ENCODE results near the gene GNAO1.

GNAO1 gene

GRCh38 chr16:56241596-56241995, 50.3 kb downstream of the GNAO1 start:
- no peak for DNase-seq (ENCODE audit: low read depth)

GRCh38 chr16:56242740-56243139, 51.5 kb downstream of the GNAO1 start:
- DNase-seq (ENCODE audit: low read depth): no peak

- no peak for DNase-seq (ENCODE audit: low read depth)
Measured at GRCh38 chr16:56244612-56245011, 53.3 kb downstream of the GNAO1 start.

GRCh38 chr16:56245197-56245596, 53.9 kb downstream of the GNAO1 start:
- DNase-seq (ENCODE audit: low read depth): no peak

- DNase-seq (ENCODE audit: low read depth): no peak
Measured at GRCh38 chr16:56246051-56246817, 54.9 kb downstream of the GNAO1 start.

- DNase-seq (ENCODE audit: low read depth): no peak
Measured at GRCh38 chr16:56247018-56247417, 55.7 kb downstream of the GNAO1 start.

GRCh38 chr16:56247808-56248207, 56.5 kb downstream of the GNAO1 start:
- DNase-seq (ENCODE audit: low read depth): no peak

GRCh38 chr16:56252835-56253234, 61.5 kb downstream of the GNAO1 start:
- no peak for DNase-seq (ENCODE audit: low read depth)

GRCh38 chr16:56255904-56256303, 64.6 kb downstream of the GNAO1 start:
- no peak for DNase-seq (ENCODE audit: low read depth)

GRCh38 chr16:56257239-56257638, 66.0 kb downstream of the GNAO1 start:
- no peak for DNase-seq (ENCODE audit: low read depth)

GRCh38 chr16:56257666-56258342, 66.5 kb downstream of the GNAO1 start:
- DNase-seq (ENCODE audit: low read depth): no peak

GRCh38 chr16:56258508-56259424, 67.5 kb downstream of the GNAO1 start:
- no peak for DNase-seq (ENCODE audit: low read depth)

GRCh38 chr16:56259425-56259779, 68.1 kb downstream of the GNAO1 start:
- DNase-seq (ENCODE audit: low read depth): no peak

GRCh38 chr16:56260378-56261160, 69.3 kb downstream of the GNAO1 start:
- DNase-seq (ENCODE audit: low read depth): no peak

GRCh38 chr16:56261656-56262055, 70.4 kb downstream of the GNAO1 start:
- DNase-seq (ENCODE audit: low read depth): no peak

GRCh38 chr16:56262148-56262547, 70.9 kb downstream of the GNAO1 start:
- DNase-seq (ENCODE audit: low read depth): no peak

GRCh38 chr16:56262551-56263245, 71.4 kb downstream of the GNAO1 start:
- DNase-seq (ENCODE audit: low read depth): no peak

GRCh38 chr16:56263711-56264608, 72.7 kb downstream of the GNAO1 start:
- DNase-seq (ENCODE audit: low read depth): no peak

- no peak for DNase-seq (ENCODE audit: low read depth)
Measured at GRCh38 chr16:56264609-56264972, 73.3 kb downstream of the GNAO1 start.

- no peak for DNase-seq (ENCODE audit: low read depth)
Measured at GRCh38 chr16:56265184-56265583, 73.9 kb downstream of the GNAO1 start.

Measured in stimulated activated CD8-positive, alpha-beta memory T cell treated with anti-CD3 and anti-CD28 coated beads, Interleukin-15, amount 100 ng/mL, for 24 hours (primary cell).